Choroid plexus epithelial cell (primary cell): ENCODE results near the gene SORCS1.

Experiments
- DNase-seq: peaks from one replicate; pipeline ENCODE4 v3.0.0-alpha.2; 2010; ENCODE audit warnings: low read depth
- H3K4me3 ChIP-seq: 2 replicates; pipeline ENCODE4 v1.5.1; 2011; ENCODE audit warnings: low read depth, mild to moderate bottlenecking, control low read depth, low read length, moderate library complexity
- TF ChIP-seq, protein P1 (sequence below): conservative IDR thresholded peaks from 2 replicates; pipeline ENCODE4 v1.5.1; 2011; ENCODE audit warnings: low read depth, mild to moderate bottlenecking, control low read depth, inconsistent platforms, low read length, moderate library complexity

The SORCS1 gene

DNA sequence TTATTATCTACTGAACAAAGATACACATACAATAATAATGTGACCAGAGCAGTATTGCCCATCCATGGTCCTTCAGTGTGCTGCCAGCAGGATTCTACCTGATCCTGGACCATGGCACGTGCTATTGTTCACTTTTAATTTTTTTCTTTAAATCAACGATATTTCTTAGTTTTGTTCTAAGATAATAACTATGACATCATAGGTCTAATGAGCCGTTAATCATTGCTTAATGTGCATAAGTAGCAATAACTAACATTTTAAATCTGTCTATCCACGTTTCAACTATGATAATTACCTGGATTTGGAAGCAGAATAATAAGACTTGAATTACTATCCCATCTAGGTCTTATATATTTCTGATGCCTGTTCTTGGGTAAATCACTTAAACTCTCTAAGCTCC, 253.8 kb downstream of the SORCS1 start:
- H3K4me3 ChIP-seq: no peak overlapping the region
- TF ChIP-seq, protein P1, sequence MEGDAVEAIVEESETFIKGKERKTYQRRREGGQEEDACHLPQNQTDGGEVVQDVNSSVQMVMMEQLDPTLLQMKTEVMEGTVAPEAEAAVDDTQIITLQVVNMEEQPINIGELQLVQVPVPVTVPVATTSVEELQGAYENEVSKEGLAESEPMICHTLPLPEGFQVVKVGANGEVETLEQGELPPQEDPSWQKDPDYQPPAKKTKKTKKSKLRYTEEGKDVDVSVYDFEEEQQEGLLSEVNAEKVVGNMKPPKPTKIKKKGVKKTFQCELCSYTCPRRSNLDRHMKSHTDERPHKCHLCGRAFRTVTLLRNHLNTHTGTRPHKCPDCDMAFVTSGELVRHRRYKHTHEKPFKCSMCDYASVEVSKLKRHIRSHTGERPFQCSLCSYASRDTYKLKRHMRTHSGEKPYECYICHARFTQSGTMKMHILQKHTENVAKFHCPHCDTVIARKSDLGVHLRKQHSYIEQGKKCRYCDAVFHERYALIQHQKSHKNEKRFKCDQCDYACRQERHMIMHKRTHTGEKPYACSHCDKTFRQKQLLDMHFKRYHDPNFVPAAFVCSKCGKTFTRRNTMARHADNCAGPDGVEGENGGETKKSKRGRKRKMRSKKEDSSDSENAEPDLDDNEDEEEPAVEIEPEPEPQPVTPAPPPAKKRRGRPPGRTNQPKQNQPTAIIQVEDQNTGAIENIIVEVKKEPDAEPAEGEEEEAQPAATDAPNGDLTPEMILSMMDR: no peak

DNA sequence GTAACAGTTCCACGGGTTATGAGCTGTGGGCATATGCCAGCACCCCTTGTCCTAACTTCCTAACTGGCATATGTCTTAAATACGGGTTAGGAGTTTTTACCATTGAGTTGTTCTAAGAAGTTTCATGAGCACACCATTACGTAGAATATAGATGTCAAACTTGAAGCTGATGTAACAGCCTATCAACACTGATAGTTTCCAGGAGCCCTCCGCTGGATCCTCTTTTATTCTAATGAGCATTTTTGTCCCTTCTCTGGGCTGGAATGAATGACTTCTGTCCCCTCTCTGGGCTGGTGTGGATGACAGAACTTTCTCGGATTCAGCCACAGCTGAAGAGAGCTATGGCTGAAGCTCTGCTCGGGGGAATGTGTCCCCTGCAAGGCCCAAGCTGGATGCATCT, 256.3 kb downstream of the SORCS1 start:
- TF ChIP-seq, protein P1: no peak
- DNase-seq: no peak
- no peak overlapping the region for H3K4me3 ChIP-seq

More for the DNA sequence above, 253.8 kb downstream of the SORCS1 start:
- no peak for DNase-seq

- TF ChIP-seq, protein P1: no peak
- H3K4me3 ChIP-seq: no peak overlapping the region
- DNase-seq: no peak
Measured at GRCh38 chr10:106904209-106904608, 260.3 kb downstream of the SORCS1 start.

DNA sequence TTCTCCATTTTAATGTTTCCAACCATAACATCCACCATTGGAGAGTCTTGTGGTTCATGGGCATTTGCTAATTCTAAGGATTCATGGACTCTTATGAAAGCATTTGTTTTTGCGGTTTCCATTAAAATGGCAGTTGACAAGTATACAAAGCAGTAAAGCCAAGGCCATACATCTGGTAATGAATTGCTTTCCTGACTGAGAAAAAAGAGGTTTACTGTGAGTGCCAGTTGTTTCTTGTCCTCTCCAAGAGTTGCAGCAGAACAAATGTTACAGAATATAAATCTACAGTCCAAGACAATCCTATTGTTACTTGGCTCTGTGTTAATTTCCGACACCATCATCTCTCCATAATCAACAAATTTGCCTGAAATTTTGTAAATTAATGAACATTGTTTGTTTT, 261.3 kb downstream of the SORCS1 start:
- no peak overlapping the region for H3K4me3 ChIP-seq
- TF ChIP-seq, protein P1: no peak
- no peak for DNase-seq

GRCh38 chr10:106900016-106900652, 264.4 kb downstream of the SORCS1 start:
- no peak overlapping the region for H3K4me3 ChIP-seq
- TF ChIP-seq, protein P1: no peak
- no peak for DNase-seq

DNA sequence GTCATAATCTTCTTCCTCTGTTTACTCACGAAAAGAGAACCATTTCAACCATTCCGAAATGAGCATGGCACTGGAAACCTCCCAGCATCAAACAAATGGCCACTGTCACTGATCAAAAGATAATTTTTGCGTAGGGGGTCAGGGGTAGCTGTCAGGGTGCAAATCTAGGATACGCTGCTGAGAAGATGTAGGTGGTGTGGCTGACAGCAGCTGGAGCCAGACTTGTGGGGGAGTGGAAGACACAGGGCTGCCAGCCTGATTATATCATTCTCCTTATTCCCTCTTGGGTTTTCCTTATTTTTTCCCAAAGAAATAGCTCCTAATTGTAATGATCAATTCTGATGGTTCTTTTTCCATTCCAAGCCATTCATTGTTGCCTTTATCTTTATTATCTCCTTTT, 266.1 kb downstream of the SORCS1 start:
- no peak overlapping the region for H3K4me3 ChIP-seq
- TF ChIP-seq, protein P1: no peak
- DNase-seq: no peak

DNA sequence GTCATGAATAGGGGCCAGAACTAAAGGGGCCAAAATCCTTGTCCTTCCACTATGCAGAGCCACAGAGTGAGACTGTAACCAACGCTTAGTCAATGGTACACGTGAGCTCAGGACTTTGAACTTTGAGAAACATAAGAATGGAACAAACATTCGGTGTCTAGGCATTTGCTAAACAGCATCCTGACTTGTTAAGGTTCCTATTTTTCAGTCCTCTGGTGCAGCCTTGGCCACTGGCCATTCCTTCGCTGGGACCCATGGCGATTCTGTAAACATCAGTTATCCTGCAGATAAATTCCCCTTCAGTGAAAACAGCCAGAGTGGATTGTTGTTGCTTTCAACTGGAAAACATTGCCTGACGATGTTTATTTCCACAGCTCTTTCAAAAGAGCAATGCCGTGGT, 266.8 kb downstream of the SORCS1 start:
- TF ChIP-seq, protein P1: no peak
- no peak for DNase-seq

More for the DNA sequence above, 266.8 kb downstream of the SORCS1 start:
- H3K4me3 ChIP-seq: no peak overlapping the region
